MCF 10A (cell line): ENCODE data around the gene RNF5. TPM values are rescaled to one million over a fixed set of nuclear protein-coding genes. Genes with fewer than 3 reads are reported as not detected.

Experiments used
- BruUV-seq: library from RNA; stranded (reverse); fragments of 400-500 nt; replicated peaks from 2 replicates; lab custom pipeline; 2021; lab: Mats Ljungman, UMichigan
- CTCF ChIA-PET: fragments of 300-600 bp; sonication (Branson Sonifier 250); formaldehyde crosslinking; extraction: SDS; loops from one replicate; lab custom pipeline; 2021; ENCODE audit warnings: antibody characterized with exemption, inconsistent platforms; lab: Yijun Ruan, JAX
- POLR2A ChIA-PET: fragments of 300-600, 350-650 bp; sonication (Branson Sonifier 250); formaldehyde crosslinking; extraction: SDS; loops from one replicate; lab custom pipeline; 2020; ENCODE audit warnings: antibody characterized with exemption, inconsistent platforms; lab: Yijun Ruan, JAX
- DNase-seq: peaks from one replicate; pipeline ENCODE4 v3.0.0-alpha.2; 2018; ENCODE audit not compliant: unreplicated experiment
- H3K27ac Mint-ChIP-seq: one replicate; pipeline ENCODE4 v1.8.0; 2022; ENCODE audit warnings: mild to moderate bottlenecking, low read depth, mixed read lengths; ENCODE audit not compliant: unreplicated experiment
- H3K27me3 Mint-ChIP-seq: one replicate; pipeline ENCODE4 v1.8.0; 2022; ENCODE audit warnings: mixed read lengths; ENCODE audit not compliant: insufficient read depth, unreplicated experiment
- H3K36me3 Mint-ChIP-seq: one replicate; pipeline ENCODE4 v1.8.0; 2022; ENCODE audit warnings: mild to moderate bottlenecking, moderate library complexity, mixed read lengths; ENCODE audit not compliant: insufficient read depth, unreplicated experiment
- H3K4me1 Mint-ChIP-seq: one replicate; pipeline ENCODE4 v1.8.0; 2022; ENCODE audit warnings: mixed read lengths; ENCODE audit not compliant: insufficient read depth, unreplicated experiment
- H3K4me3 Mint-ChIP-seq: one replicate; pipeline ENCODE4 v1.8.0; 2022; ENCODE audit warnings: mild to moderate bottlenecking, moderate library complexity, mixed read lengths; ENCODE audit not compliant: unreplicated experiment
- H3K9me3 Mint-ChIP-seq: one replicate; pipeline ENCODE4 v1.8.0; 2022; ENCODE audit warnings: mixed read lengths; ENCODE audit not compliant: unreplicated experiment
- CTCF ChIP-seq: fragments of 200-600 bp; IDR thresholded peaks from one replicate; pipeline ENCODE4 v1.8.0; 2022; ENCODE audit warnings: antibody characterized with exemption, mild to moderate bottlenecking; ENCODE audit not compliant: unreplicated experiment
- intact Hi-C: fragments of 100-400 bp; cut with micrococcal nuclease; formaldehyde crosslinking; loops from 2 replicates; pipeline ENCODE4 v1.14.1; 2022
- total RNA-seq: library from RNA; stranded (reverse); gene quantifications from 2 replicates; pipeline ENCODE4 v1.2.3, GENCODE V29; 2022

The RNF5 gene
- total RNA-seq, 1 experiment from 2014 or later = 28.1 TPM

GRCh38 chr6:32173051-32173727 lies 5.0 kb upstream of the RNF5 start:
- no peak for TF ChIP-seq CTCF
- CTCF ChIA-PET = interaction anchor here (0.6 to 0.7 kb wide), 2 partner anchors 57 to 81 kb away, joined by 3 read pairs; no protein-coding TSS in a partner anchor
- no peaks in the 10 kb centered on the region for H3K27me3 Mint-ChIP-seq
- POLR2A ChIA-PET = interaction anchor here (0.7 to 1.4 kb wide), 2 partner anchors 15 to 18 kb away, joined by 3 read pairs; no protein-coding TSS in a partner anchor
- no peak for DNase-seq
- H3K4me3 Mint-ChIP-seq = no peak overlapping the region
- peaks cover 21% of the 10 kb centered on the region for H3K36me3 Mint-ChIP-seq
- no TSS peak for BruUV-seq
- no peaks in the 10 kb centered on the region for H3K9me3 Mint-ChIP-seq
- H3K27ac Mint-ChIP-seq = peak overlapping the region; percentile 7
- peaks cover 29% of the 10 kb centered on the region for H3K4me1 Mint-ChIP-seq
- intact Hi-C loops = no loop called here

DNA sequence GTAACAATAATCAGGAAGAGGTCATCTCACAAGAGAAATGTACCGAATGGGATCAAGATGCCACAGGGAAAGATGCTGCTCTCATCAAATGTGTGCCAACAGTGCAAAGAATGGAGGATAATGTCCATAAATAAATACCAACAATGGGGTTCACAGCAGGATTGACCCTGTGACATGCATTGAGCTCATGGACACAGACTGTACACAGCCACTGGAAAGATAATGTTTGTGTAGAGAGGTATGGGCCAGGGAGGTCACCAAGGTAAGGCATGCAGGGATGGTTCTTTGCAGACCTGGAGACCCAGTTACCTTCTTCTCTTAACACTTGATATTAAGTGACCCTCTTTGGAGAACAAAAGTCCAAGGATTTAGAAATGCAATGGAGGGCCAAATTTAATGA lies 3.8 kb upstream of the RNF5 start:
- Mint-ChIP-seq H3K36me3 (peaks cover 31% of the 10 kb centered on the region), H3K27ac (no peak overlapping the region), H3K4me1 (peaks cover 40% of the 10 kb centered on the region), H3K27me3 (no peaks in the 10 kb centered on the region), H3K9me3 (no peaks in the 10 kb centered on the region), H3K4me3 (peak overlapping the region; percentile 79)
- no TSS peak for BruUV-seq
- ChIA-PET CTCF (no interaction called here), POLR2A (interaction anchor here (0.6 kb wide), 1 partner anchor 569 kb away, joined by 3 read pairs; no protein-coding TSS in a partner anchor)
- intact Hi-C loops = no loop called here
- no peak for DNase-seq
- no peak for TF ChIP-seq CTCF

- intact Hi-C loops = no loop called here
- Mint-ChIP-seq H3K9me3 (no peaks in the 10 kb centered on the region), H3K36me3 (peaks cover 33% of the 10 kb centered on the region), H3K27ac (peak overlapping the region; percentile 91), H3K27me3 (no peaks in the 10 kb centered on the region), H3K4me3 (peak overlapping the region; percentile 79), H3K4me1 (peaks cover 47% of the 10 kb centered on the region)
- no TSS peak for BruUV-seq
- TF ChIP-seq CTCF = no peak
- no peak for DNase-seq
- CTCF ChIA-PET = no interaction called here
- POLR2A ChIA-PET = no interaction called here
These were observed 2.9 kb upstream of the RNF5 start for GRCh38 chr6:32175322-32175710.

DNA sequence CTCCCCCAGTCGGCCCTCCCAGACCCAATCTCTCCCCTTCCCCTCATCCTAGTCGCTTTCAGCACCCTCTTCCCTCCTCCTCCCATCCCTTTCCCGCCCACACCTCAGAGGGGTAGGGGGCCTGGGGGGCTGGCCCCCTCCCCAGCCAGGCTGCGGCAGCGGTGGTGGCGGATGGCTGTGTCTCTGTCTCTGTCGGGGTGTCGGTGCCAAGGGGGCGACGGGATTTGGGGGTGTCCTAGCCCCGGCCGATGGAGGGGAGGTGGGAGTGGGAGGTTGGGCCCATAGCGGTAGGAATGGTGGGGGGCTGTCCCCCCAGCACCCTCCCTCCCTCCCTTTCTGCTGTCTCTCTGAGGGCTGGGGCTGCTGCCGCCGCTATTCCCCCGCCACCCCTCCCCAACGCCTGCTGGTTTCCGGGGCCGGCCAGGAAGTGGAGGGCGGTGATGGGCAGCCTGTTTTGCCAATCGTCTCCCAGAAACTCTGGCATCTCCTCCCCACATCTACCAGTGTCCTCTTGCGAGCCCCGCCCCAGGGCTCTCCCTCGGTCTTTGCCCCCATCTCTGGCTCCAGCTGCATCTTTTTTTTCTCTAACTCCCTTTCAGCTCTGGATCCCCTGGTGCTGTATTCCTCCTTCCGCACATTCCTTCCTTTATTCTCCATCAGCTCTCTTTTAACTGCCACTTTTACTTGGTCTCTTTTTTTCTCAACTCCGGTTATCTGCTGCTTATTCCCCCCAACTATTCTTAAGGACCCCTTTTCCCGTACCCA lies 2.3 kb upstream of the RNF5 start, which contains the start of gene AGPAT1:
AGPAT1 (minus strand) TSS at position 374 of the 765 bp plus-strand sequence. CDS start 4,588 bp downstream, outside the sequence.
- H3K36me3 Mint-ChIP-seq = peaks cover 37% of the 10 kb centered on the region
- peaks cover 53% of the 10 kb centered on the region for H3K4me1 Mint-ChIP-seq
- peak; percentile 95 for DNase-seq
- POLR2A ChIA-PET = interaction anchor here (1.0 to 5.0 kb wide), 14 partner anchors 8 to 795 kb away, joined by 3 to 112 read pairs (median 6); partner anchors contain the start of genes ATF6B, DXO, FKBPL and GPSM3
- H3K27me3 Mint-ChIP-seq = no peaks in the 10 kb centered on the region
- H3K4me3 Mint-ChIP-seq = peak within 1 kb of the TSS; percentile 79
- intact Hi-C loops = no loop called here
- TF ChIP-seq CTCF = no peak
- H3K9me3 Mint-ChIP-seq = no peaks in the 10 kb centered on the region
- BruUV-seq = no TSS peak
- peak within 1 kb of the TSS; percentile 91 for H3K27ac Mint-ChIP-seq
- CTCF ChIA-PET = interaction anchor here (0.6 to 1.1 kb wide), 2 partner anchors 20 to 57 kb away, joined by 3 read pairs; no protein-coding TSS in a partner anchor
